ENCODE measurements around the gene BBLN.

DNA sequence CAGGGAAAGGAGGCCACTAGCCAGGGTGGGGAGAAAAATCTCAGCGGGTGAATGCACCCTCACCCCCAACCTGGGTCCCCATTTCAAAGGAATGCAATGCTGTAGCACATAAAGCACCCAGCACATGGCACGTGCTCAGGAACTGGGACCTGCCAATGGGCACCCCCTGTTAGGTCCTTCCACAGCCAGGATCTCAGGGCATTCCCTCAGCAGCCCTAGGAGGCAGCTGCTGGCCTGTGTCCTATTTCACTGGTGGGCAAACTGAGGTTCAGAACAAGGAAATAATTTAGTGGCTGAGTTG, 51.9 kb downstream of the BBLN start:
- TF ChIP-seq, protein P1, sequence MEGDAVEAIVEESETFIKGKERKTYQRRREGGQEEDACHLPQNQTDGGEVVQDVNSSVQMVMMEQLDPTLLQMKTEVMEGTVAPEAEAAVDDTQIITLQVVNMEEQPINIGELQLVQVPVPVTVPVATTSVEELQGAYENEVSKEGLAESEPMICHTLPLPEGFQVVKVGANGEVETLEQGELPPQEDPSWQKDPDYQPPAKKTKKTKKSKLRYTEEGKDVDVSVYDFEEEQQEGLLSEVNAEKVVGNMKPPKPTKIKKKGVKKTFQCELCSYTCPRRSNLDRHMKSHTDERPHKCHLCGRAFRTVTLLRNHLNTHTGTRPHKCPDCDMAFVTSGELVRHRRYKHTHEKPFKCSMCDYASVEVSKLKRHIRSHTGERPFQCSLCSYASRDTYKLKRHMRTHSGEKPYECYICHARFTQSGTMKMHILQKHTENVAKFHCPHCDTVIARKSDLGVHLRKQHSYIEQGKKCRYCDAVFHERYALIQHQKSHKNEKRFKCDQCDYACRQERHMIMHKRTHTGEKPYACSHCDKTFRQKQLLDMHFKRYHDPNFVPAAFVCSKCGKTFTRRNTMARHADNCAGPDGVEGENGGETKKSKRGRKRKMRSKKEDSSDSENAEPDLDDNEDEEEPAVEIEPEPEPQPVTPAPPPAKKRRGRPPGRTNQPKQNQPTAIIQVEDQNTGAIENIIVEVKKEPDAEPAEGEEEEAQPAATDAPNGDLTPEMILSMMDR (IDR thresholded peaks at IDR 0.05): no peak
- TF ChIP-seq EZH2 (IDR thresholded peaks at IDR 0.05): no peak
